ENCODE measurements around the gene WDFY4.

WDFY4 gene

DNA sequence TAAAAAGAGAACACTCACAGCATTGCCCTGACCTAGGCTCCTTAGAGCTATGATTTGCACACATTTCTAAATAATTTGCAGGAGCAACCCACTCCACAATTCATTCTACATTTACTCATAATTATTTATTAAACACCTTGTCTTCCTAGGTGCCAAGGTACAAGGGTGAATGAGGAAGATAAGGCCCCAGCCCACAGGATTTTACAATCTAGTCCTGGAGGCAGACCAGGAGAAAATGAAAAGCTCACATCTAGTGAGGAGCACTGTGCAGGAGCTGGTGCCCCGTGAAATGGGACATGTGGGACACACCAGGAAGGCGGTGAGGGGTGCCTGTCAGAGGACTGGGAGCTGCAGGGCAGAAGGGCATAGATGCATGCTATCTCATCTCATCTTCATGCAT lies 314.7 kb downstream of the WDFY4 start:
- TF ChIP-seq PAX5 (IDR thresholded peaks at IDR 0.05; ENCODE audit: insufficient read depth, low read length, severe bottlenecking) (no peak), POLR2A (IDR thresholded peaks at IDR 0.05; ENCODE audit: low read depth, low read length) (no peak), TAF1 (IDR thresholded peaks at IDR 0.05; ENCODE audit: low read depth, low read length) (no peak), SPI1 (IDR thresholded peaks at IDR 0.05; ENCODE audit: low read depth, low read length) (no peak), POU2F2 (IDR thresholded peaks at IDR 0.05; ENCODE audit: low read depth, low read length) (no peak)
- DNase-seq (ENCODE audit: insufficient read length, low spot score) = no peak
- no peak for FAIRE-seq

DNA sequence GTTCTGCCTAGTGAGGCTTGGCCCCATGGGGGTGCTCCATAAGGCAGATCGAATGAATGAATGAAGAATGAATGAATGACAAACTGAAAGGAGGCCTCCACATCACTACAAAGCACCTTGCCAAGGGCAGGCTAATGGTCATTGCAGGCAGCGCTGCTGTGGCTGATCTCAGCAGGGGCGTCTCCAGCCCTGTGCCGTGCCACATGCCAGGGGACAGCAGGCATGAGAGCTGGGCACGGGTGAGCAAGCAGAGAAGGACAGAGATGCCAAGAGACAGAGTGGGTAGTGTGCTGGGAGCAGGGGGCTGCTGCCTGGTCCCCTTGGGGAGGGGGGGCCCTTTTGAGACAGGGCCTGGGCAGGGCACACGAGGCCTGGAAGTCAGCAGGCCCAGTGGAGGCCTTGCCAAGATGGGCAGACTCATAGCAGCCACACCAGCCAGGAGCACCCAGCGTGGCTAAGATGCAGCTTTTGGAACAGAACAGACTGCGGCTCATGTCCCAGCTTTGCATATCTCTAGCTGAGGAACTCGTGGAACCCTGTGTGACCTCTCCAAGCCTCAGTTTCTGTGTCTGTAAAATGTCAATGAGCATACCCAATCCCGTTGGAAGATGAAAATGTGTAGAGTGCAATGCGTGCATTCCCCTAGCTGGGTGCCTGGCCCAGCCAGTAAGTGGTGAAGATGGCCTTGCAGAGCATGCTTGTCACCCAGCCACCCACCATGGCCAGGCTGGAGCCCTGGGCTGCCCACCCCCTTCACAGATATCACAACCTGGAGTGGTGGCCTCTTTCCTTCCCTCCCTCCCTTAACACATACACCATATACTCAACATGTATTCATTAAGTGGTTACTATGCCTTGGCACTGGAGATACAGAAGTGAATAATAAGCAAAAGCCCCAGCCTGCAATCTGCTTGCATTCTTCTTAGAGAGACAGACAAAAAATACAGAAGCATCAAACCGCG lies 316.0 kb downstream of the WDFY4 start:
- TF ChIP-seq POLR2A (IDR thresholded peaks at IDR 0.05; ENCODE audit: low read depth, low read length) (no peak), POU2F2 (IDR thresholded peaks at IDR 0.05; ENCODE audit: low read depth, low read length) (no peak), SPI1 (IDR thresholded peaks at IDR 0.05; ENCODE audit: low read depth, low read length) (no peak), PAX5 (IDR thresholded peaks at IDR 0.05; ENCODE audit: insufficient read depth, low read length, severe bottlenecking) (no peak), POLR2AphosphoS5 (IDR thresholded peaks at IDR 0.05; ENCODE audit: low read depth, low read length) (no peak)
- FAIRE-seq (no peak), DNase-seq (ENCODE audit: insufficient read length, low spot score) (no peak)

DNA sequence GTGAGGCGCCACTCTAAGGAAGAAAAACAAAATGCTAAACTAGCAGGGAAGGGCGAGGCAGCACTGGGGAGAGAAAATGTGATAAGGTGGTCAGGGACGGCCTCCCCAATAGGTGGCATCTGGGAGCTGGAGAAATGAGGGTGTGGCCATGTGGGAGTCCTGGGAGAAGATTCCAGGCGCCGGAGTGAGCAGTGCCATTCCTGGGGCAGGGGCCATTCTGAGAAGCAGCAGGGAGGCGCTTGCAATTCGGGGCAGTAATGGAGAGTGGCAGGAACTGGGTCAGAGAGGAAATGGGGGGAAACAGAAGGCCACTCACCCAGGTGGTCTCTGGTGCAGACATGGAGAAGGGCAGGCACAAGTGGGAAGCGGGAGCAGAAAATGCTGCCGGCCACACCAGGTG lies 316.7 kb downstream of the WDFY4 start:
- FAIRE-seq = no peak

DNA sequence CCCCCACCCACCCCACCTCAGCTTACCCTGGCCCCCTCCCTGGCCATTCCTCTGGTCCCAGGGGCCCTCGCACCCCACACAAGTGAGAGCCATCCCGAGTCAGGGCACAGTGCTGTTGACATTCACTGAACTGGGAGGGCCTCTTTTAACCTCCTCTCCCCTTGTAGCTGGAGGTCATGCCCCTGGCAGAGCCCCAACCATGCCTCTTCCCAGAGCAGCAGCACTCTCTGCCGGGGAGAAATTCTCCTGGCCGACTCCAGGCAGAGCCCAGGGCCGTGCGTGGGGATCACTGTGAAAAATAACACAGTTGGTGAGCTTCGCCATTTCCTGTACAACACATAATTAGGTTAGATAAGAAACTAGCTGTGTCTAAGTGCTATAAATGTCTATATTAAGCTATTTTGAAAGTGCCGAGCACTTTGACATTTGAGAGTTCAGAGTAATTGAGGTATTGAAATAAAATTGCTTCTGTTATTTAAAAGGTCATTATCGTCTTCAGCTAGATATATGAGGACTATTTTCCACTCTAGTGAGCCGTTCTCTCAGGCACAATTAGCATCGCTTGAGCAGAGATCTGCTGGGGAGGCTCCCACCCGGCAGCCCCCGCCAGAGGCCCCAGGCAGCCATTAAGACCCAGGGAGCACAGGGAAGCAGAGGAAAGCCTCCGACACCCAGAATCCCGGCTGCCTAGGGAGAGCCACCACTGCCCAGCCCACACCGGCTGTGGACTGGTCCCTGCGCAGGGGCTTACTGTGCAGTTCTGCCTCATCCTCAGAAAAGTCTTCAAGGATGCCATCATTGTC lies 317.4 kb downstream of the WDFY4 start:
- no peak for DNase-seq (ENCODE audit: insufficient read length, low spot score)
- TF ChIP-seq PAX5 (IDR thresholded peaks at IDR 0.05; ENCODE audit: insufficient read depth, low read length, severe bottlenecking) (no peak), POU2F2 (IDR thresholded peaks at IDR 0.05; ENCODE audit: low read depth, low read length) (no peak), POLR2A (IDR thresholded peaks at IDR 0.05; ENCODE audit: low read depth, low read length) (no peak), SPI1 (IDR thresholded peaks at IDR 0.05; ENCODE audit: low read depth, low read length) (no peak), TAF1 (IDR thresholded peaks at IDR 0.05; ENCODE audit: low read depth, low read length) (no peak), POLR2AphosphoS5 (IDR thresholded peaks at IDR 0.05; ENCODE audit: low read depth, low read length) (no peak)
- FAIRE-seq = no peak

More for the DNA sequence above, 316.7 kb downstream of the WDFY4 start:
- no peak for TF ChIP-seq POLR2AphosphoS5 (IDR thresholded peaks at IDR 0.05; ENCODE audit: low read depth, low read length)
- no peak for TF ChIP-seq PAX5 (IDR thresholded peaks at IDR 0.05; ENCODE audit: insufficient read depth, low read length, severe bottlenecking)
- TF ChIP-seq POLR2A (IDR thresholded peaks at IDR 0.05; ENCODE audit: low read depth, low read length) = no peak
- no peak for TF ChIP-seq TAF1 (IDR thresholded peaks at IDR 0.05; ENCODE audit: low read depth, low read length)
- DNase-seq (ENCODE audit: insufficient read length, low spot score) = no peak

DNA sequence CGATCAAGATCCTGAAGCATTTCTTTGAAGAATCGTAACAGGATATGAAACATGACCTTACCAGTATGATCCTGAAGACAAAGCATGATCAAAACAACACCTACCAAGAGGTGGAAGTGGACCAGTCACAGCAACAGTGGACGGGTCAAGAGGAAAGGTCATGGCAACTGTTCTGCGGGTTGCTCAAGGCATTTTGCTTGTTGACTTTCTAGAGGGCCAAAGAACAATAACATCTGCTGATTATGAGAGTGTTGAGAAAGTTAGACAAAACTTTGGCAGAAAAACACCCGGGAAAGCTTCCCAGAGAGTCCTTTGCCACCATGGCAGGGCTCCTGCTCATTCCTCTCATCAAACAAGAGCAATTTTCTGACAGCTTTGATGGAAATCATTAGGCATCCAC lies 320.6 kb downstream of the WDFY4 start:
- FAIRE-seq (no peak), DNase-seq (ENCODE audit: insufficient read length, low spot score) (no peak)
- TF ChIP-seq POLR2AphosphoS5 (IDR thresholded peaks at IDR 0.05; ENCODE audit: low read depth, low read length) (no peak), TAF1 (IDR thresholded peaks at IDR 0.05; ENCODE audit: low read depth, low read length) (no peak), POLR2A (IDR thresholded peaks at IDR 0.05; ENCODE audit: low read depth, low read length) (no peak), PAX5 (IDR thresholded peaks at IDR 0.05; ENCODE audit: insufficient read depth, low read length, severe bottlenecking) (no peak), POU2F2 (IDR thresholded peaks at IDR 0.05; ENCODE audit: low read depth, low read length) (no peak), SPI1 (IDR thresholded peaks at IDR 0.05; ENCODE audit: low read depth, low read length) (no peak)

DNA sequence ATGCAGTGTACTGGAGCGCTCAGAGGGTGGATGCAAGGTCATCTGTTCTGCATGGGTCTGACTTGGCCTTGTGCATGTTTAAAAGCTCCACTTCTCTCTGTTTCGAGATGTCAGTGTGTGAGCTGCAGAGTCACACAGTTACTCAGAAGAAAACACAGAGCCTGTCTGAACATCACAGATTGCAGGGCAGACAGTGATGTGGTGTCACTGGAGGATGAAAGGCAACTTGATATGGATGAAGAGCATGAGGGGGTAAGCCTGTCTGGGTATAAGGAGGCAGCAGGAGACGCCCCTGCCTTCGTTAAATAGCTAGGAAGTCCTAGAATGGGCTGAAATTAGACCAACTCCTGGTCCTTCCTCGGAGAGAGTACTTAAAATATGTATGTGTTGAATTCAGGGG lies 322.5 kb downstream of the WDFY4 start:
- DNase-seq (ENCODE audit: insufficient read length, low spot score) (no peak), FAIRE-seq (no peak)
- TF ChIP-seq POU2F2 (IDR thresholded peaks at IDR 0.05; ENCODE audit: low read depth, low read length) (no peak), TAF1 (IDR thresholded peaks at IDR 0.05; ENCODE audit: low read depth, low read length) (no peak), PAX5 (IDR thresholded peaks at IDR 0.05; ENCODE audit: insufficient read depth, low read length, severe bottlenecking) (no peak), POLR2A (IDR thresholded peaks at IDR 0.05; ENCODE audit: low read depth, low read length) (no peak), SPI1 (IDR thresholded peaks at IDR 0.05; ENCODE audit: low read depth, low read length) (no peak), POLR2AphosphoS5 (IDR thresholded peaks at IDR 0.05; ENCODE audit: low read depth, low read length) (no peak)

DNA sequence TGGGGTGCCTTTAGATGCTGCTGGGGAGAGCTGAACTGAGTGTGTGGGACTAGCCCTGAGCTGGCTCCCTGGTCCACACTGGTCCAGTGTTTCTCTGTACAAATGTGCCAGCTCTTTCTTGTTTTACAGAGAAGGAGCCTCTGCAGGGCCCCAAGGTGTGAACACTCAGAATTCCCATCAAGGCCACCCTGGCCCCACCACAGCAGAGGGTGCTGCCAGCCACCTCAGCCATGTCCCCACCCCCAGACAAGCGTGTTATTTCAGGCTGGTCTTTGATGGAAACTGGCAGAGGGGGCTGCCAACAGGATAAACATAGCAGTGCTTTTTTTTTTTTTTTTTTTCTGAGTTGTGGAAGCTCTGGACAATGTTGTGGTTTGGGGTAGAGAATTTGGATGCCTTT lies 323.4 kb downstream of the WDFY4 start:
- DNase-seq (ENCODE audit: insufficient read length, low spot score) = no peak
- FAIRE-seq = no peak
- TF ChIP-seq SPI1 (IDR thresholded peaks at IDR 0.05; ENCODE audit: low read depth, low read length) = no peak
- no peak for TF ChIP-seq POLR2AphosphoS5 (IDR thresholded peaks at IDR 0.05; ENCODE audit: low read depth, low read length)
- no peak for TF ChIP-seq POLR2A (IDR thresholded peaks at IDR 0.05; ENCODE audit: low read depth, low read length)
- no peak for TF ChIP-seq PAX5 (IDR thresholded peaks at IDR 0.05; ENCODE audit: insufficient read depth, low read length, severe bottlenecking)
- no peak for TF ChIP-seq POU2F2 (IDR thresholded peaks at IDR 0.05; ENCODE audit: low read depth, low read length)
- no peak for TF ChIP-seq TAF1 (IDR thresholded peaks at IDR 0.05; ENCODE audit: low read depth, low read length)

DNA sequence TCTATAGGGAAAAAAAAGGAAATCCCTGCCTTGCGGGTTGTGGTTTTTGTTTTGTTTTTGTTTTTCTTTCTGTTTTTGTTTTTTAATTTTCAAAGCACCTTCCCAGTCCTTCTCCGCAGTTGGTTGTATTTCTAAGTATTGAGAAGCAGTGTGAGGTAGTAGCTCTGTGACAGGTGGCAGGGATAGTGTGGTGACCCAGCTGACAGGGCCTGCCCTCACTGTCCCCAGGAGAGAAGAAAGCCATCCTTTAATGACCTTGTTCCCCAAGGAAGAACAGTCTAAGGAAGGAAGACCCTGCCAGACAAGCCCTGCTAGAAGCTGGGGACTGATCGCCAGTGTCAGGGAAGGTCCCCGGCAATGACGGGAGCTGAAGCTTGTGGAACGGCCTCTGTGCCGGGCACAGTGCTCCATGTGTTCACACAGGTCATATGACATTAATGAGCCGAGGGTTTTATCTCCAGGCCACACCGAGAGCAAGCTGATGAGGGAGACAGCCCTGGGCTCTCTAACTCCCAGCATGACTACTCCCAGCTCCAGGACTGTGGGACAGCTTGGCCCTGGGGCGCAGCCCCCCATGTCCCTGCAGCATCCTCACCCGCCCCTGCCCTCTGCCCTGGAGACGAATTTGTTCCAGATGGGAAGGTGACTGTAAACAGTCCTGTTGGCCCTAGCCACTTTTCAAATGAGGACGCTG lies 324.0 kb downstream of the WDFY4 start:
- TF ChIP-seq POLR2A (IDR thresholded peaks at IDR 0.05; ENCODE audit: low read depth, low read length) (no peak), PAX5 (IDR thresholded peaks at IDR 0.05; ENCODE audit: insufficient read depth, low read length, severe bottlenecking) (no peak), SPI1 (IDR thresholded peaks at IDR 0.05; ENCODE audit: low read depth, low read length) (no peak), POU2F2 (IDR thresholded peaks at IDR 0.05; ENCODE audit: low read depth, low read length) (no peak), POLR2AphosphoS5 (IDR thresholded peaks at IDR 0.05; ENCODE audit: low read depth, low read length) (no peak), TAF1 (IDR thresholded peaks at IDR 0.05; ENCODE audit: low read depth, low read length) (no peak)
- DNase-seq (ENCODE audit: insufficient read length, low spot score) (no peak), FAIRE-seq (no peak)

Measured in GM12891 (cell line).